Stimulated activated CD4-positive, alpha-beta T cell treated with anti-CD3 and anti-CD28 coated beads, TNF-alpha, amount 100 ng/mL, for 24 hours (primary cell): ENCODE data around the gene PPRC1.

Experiments
- DNase-seq, 3 experiments: peaks; one replicate each; pipeline ENCODE4 v3.0.0-alpha.2; 2020; ENCODE audit warnings: low read depth in 3 of 3

The PPRC1 gene, protein sequence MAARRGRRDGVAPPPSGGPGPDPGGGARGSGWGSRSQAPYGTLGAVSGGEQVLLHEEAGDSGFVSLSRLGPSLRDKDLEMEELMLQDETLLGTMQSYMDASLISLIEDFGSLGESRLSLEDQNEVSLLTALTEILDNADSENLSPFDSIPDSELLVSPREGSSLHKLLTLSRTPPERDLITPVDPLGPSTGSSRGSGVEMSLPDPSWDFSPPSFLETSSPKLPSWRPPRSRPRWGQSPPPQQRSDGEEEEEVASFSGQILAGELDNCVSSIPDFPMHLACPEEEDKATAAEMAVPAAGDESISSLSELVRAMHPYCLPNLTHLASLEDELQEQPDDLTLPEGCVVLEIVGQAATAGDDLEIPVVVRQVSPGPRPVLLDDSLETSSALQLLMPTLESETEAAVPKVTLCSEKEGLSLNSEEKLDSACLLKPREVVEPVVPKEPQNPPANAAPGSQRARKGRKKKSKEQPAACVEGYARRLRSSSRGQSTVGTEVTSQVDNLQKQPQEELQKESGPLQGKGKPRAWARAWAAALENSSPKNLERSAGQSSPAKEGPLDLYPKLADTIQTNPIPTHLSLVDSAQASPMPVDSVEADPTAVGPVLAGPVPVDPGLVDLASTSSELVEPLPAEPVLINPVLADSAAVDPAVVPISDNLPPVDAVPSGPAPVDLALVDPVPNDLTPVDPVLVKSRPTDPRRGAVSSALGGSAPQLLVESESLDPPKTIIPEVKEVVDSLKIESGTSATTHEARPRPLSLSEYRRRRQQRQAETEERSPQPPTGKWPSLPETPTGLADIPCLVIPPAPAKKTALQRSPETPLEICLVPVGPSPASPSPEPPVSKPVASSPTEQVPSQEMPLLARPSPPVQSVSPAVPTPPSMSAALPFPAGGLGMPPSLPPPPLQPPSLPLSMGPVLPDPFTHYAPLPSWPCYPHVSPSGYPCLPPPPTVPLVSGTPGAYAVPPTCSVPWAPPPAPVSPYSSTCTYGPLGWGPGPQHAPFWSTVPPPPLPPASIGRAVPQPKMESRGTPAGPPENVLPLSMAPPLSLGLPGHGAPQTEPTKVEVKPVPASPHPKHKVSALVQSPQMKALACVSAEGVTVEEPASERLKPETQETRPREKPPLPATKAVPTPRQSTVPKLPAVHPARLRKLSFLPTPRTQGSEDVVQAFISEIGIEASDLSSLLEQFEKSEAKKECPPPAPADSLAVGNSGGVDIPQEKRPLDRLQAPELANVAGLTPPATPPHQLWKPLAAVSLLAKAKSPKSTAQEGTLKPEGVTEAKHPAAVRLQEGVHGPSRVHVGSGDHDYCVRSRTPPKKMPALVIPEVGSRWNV (N-terminal part only)

DNA sequence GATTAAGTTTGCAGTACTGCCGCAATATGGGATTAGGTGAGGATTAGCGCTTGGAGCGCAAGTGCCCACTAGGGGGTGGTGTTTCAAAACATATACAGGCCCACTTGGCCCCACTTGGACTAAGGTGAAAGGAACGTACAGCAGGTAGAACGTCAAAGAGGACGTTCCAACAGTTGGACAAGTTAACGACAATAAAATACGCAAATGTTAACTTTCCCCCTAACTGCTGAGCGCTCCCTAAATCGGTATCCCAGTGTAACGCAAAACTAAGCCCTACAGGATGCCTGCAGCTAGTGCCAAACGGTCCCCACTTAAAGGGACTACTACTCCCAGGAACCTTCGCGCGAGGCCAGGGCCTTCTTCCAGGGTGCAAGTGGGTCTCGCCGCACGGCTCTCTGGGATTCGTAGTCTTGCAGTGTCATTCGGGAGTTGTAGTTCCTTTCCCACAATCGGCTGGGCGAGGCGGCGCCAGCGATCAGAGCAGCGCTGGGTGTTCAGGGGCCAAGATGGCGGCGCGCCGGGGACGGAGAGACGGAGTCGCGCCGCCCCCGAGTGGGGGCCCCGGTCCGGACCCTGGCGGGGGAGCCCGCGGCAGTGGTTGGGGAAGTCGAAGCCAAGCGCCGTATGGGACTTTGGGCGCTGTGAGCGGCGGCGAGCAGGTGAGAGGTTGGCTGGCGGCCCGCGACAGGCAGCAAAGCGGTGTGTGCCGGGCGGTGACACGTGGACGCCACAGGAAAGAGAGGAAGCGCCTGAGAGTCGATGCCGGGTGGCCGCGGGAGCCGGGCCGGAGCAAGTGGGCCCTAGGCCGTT is at the start of gene PPRC1:
PPRC1 (plus strand) TSS at position 478 of the 810 bp plus-strand sequence; CDS start at position 507, 29 bp downstream.
- DNase-seq: peak; percentile 95 to 98 (median 98)

DNA sequence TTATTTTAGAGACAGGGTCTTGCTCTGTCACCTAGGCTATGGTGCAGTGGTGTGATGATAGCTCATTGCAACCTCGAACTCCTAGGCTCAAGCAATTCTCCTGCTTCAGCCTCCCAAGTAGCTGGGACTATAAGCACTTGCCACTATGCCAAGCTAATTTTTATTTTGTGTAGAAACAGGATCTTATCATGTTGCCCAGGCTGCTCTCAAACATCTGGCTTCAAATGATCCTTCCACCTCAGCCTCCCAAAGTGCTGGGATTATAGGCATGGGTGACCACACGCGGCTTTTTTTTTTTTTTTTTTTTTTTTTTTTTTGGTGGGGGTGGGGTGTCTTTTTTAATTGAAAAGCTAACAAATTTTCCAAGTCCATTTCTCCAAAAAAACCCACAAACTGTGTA is 49.3 kb upstream of the PPRC1 start:
- DNase-seq: no peak

DNA sequence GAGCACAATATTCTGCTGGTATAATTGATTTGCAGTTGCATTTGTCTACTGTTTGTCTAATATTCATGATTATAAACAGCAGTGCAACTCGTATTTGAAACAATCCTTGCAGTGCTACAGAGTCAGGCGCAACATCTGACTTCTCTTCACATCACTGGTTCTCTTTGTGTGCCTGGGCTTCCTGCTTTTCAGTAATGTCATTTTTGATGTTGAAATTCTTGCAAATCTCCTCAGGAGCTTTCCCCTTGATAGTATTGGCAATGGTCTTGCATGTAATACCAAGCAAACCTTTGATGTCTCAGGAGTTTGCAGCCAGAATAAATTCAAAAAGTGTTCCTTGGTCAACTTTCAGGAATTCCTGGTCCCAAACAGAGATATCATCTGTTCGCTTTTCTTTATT is 47.5 kb upstream of the PPRC1 start:
- DNase-seq: no peak

DNA sequence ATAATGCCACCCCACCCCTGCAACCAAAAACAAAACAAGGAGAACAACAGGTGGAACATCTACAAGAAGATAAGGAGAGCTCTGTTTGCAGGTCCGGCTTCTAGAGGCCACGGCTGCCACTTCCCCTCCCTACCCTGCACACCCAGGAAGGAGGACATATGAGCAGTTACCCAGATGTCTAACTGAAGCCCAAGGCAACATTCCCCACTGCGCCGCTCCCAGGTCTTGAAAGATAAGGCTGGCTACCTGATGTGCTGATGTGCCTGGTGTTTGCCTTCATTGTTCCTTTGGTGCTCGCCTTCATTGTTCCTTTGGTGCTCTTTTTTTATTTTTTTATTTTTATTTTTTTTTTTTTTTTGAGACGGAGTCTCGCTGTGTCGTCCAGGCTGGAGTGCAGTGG is 46.6 kb upstream of the PPRC1 start:
- no peak for DNase-seq

DNA sequence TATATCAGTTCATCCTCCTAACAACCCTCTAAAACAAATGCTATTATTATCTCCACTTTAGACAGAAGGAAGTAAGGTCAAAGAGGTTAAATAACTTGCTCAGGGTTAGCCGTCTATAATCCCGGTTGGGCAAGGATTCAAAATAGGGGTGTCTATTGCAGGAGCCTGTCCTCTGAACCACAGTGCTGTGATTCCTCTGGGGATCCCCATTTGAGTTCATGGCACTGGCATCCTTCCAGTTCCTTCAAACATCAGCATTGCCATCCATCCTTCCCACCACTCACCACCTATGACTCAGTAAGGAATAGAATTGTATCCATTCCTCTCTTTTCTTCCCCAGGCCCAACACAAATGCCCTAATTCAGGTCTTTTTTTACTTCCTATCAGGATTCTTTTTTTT is 42.1 kb upstream of the PPRC1 start:
- no peak for DNase-seq

DNA sequence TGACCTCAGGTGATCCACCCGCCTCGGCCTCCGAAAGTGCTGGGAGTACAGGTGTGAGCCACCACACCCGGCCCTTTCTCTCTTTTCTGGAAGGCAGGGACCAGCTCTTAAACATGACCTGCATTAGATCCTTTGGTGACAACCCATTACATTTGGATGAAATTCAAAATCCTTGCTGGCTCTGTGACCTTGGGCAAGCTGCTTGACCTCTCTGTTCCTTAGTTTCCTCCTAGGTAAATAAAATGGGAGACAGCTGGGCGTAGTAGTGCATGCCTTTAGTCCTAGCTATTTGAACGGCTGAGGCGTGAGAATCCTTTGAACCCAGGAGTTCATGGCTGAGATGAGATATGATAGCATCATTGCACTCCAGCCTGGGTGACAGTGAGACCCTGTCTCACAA is 36.4 kb upstream of the PPRC1 start:
- DNase-seq: no peak

DNA sequence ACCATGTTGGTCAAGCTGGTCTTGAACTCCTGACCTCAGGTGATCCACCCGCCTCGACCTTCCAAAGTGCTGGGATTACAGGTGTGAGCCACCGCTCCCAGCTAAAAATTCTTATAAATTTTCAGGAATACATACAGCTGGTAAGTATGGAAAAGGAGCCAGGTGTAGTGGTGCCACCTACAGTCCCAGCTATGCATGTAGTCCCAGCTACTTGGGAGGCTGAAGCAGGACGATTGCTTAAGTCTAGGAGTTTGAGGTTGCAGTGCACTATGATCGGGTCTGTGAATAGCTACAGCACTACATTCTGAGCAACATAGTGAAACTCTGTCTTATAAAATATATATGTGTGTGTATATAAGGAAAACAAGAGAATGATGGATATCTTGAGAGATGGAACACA is 31.7 kb upstream of the PPRC1 start:
- DNase-seq: no peak

DNA sequence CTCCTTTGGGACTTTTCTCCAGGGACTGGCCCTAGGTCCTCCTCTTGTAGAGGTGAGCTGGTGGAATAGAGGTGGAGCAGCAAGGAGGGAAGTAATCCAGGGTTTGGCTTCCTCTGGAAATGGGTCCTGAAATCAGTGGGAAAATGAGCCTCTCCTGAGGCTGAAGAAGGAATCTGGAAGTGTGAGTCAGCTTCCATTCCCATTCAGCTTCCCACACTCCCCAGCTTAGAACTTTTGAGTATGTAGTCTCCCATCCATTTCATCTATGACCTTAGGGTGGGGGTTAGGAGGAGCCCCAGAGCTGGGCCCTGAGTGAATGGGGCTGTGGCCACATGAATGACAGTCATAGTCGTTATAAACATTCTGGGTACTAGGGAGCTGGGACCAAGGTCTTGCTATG is 30.4 kb upstream of the PPRC1 start:
- DNase-seq: no peak

DNA sequence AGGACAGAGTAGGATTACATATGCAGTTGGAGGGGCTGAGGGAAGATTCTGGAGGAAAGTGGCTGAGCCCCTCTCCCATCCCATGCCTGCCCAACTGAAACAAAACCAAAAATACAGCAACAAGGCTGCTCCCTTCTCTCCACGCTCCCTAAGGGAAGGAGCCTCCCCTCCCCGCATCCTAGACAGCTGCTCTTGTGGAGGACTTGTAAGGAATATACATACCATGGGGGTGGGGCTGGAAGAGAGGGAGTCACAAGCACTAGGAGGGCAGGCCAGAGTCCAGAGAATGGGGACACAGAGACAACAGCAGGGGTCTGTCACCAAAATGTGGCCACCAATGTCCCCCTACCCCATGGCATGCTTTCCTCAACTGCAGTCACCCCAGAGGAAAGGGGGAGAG is 25.8 kb upstream of the PPRC1 start:
- no peak for DNase-seq

DNA sequence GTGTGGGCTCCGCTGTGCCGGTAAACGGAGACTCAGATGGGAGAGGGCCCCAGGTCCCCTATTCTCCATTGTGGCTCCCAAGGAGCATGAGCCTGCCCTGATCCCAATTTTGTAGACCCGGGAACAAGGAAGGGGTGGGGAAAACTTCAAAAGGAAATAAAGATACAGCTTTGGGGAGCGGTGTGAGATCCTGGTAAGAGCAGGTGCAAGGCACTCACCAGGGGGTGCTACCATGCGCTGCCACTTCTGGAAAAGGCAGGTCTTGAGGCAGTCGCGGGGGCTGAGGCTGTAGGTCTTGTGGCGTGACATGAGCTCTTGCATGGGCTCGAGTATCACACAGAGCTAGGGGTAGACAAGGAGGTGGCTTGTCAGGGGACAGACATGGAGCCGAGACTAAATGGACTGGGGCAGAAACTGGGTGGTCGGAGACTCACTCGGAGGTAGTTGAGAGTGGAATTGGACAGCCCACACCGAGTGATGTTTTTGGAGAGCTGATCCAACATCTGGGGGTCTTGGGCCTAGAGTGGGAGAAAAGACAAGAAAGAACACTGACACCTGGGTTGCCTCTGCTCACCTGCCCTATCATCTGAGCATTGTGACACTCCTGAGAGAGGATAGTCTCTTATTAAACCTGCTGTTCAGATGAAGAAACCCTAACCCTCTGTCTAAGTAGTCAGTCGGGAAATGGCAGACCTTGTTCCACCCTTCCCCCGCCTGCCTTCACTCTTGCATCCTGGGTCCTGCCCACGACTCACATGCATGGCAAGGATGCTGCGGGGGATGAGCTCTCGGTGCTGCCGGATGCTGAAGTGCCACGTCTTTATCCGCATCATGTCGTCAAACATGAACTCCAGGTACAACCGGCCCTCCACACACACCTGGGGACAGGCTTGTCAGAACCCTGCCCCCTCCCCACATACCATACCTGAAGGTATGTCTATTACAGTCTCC is 23.4 kb upstream of the PPRC1 start:
- DNase-seq: no peak

DNA sequence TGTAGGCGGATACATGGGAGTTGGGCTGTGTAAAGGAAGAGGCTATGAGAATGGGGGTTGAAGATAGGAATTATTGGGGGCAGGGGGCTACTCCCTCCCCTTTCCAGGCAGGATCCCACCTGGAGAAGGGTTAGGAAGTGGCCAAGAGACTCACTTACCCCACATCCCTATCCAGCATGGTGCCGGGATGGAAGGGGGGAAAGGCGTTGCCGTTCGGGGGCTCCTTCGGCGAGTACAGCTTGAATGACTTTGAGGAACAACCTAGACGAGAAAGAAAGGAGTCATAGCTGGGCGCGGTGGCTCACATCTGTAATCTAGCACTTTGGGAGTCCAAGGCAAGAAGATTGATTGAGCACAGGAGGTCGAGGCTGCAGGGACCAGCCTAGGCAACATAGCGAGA is 21.6 kb upstream of the PPRC1 start:
- DNase-seq: no peak

DNA sequence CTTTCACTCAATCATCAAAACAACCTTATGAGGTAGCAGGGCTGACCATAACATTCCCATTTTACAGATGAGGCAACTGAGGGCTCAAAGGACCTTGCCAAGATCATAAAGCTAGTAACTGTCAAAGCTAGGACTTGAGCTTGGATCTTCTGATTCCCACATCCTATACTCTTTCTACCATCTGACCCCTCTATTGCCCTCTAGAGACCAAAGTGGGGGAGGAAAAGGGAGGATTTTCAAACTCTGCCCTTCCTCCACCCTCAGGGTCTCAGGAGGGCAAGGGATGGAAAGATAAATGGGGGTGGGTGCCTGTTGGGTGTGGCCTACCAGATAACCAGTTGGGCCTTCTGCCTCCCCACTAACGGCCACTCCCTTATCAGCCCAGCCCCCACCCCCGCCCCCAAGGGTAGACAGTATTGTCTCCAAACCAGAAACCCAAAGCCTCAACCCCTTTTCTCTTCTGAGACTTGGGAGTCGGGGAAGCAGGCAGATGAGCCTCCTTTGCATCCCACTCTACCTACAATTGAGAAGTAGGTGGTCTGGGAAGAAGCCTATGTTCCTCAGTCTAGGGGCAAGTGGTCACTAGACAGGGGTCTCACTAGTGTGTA is 20.5 kb upstream of the PPRC1 start:
- no peak for DNase-seq

DNA sequence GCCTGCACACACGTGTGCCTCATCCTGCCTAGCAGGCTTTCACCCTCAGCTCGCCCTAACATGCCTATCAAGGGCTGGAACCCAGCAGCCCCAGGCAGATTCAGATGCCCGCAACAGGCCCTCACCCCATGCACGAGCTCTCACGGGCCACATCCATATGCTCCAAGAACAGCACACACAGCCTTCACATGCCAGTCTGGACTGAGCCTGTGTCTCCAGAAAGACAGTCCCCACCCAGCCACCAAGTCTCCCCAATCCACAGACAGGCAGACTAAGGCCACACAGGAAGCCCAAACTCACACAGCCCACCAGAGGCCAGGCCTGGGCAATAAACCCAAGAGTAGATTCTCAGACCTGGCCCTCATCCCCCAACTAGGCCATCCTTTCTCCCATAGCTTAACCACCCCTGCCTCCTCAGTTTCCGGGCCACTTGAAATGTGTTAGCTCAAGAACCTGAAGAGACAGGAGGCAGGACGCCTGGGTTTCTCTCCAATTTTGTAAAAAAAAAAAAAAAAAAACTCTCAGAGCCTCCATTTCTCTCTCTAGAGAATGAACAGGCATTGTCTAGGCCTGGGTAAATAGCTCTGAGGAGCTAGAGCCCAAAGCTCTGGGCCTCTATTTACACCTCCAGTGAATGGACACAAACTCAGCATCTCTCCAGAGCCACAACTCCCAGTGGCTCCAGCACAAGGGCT is 19.4 kb upstream of the PPRC1 start:
- no peak for DNase-seq

DNA sequence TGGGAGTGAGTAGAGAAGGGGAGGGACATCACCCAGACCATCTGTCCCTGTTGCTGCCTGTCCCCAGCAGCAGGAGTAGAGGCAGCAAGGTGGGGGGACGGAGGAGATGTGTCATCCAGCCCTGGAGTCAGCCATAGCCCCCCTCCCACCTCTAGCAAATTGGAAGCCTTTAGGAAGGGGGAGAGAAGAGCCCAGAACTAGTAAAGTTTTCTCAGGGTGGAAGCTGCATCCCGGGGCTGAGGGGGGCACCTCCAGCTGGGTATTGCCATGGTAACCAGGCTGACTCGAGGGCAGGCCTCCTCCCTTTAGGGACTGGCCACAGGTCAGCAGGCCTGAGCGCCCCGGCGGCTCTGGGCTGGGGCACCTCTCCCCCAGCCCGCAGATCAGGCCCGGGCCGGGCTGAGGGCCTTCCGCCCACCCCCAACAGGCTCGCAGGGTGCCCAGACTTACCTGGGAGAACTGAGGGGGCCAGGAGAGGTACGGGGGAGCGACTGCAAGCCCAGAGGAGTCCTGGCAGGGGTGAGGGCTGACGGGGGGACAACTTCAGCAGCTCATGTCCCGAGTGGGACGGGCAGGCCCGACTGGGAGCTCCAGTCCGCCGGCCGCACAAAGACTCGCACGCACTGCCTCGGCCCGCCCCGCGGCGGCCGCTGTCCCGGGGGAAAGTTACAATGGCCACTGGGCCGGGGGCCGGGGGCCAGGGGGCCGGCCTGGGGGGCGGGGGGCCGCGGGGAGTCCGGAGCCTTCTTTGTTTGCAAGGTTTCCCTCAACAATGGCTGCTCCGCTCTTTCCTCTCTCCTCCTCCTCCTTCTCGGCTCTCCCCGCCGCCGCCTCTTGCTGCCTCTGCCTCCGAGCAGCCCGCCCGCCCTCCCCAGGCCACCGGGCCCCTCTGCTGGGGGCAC is 18.6 kb upstream of the PPRC1 start:
- DNase-seq: no peak

DNA sequence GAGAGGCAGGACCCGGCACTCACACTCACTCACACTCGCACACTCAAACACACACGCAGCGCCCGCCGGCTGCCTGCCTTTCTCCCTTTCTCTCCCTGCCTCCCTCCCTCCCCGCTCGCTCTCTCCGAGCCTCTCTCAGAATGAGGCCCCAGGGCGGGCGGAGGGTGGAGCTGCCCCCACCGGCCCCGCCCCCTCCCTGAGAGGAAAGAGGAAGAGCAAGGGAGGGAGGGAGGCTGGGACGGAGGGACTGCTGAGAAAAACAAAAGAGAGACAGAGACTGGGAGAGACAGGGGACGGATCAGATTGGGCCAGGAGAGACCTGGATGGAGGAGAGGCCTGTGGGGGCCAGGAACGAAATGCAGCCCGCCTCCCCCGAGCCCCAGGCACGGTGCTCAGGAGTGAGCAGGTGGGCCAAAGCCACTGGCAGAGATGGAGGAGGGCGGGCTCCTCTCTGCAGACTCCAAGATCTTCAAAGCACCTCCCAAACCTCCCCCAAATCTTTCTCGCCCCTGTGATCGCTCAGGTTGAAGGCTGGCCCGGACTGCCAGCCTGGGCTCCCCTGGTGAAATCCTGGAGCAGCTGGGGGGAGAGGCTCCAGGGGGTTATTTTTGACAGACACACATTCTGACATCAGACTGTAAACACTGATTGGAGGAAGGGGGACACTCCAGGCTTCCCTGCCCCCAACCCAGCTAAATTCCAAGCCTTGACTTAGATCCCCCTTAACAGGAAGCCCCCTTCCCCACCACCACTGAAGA is 17.8 kb upstream of the PPRC1 start:
- DNase-seq: peak; percentile 75 to 88 (median 85)

DNA sequence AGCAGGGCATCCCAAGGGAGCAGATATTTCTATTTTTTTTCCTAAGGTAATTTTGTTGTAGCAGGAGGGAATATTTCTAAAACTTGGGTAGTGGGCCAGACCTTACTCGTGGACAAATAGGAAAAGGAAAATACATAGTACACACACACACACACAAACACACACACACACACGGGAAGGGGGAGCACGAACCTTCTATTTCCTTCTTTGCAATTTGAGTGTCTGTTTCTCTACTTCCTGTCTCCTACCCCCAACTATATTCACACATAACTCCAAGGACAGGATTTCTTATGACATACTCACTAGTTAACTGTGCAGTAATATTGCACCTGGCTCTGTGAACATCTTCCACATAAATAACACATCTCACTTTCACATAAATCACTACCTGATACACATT is 17.1 kb upstream of the PPRC1 start:
- no peak for DNase-seq

DNA sequence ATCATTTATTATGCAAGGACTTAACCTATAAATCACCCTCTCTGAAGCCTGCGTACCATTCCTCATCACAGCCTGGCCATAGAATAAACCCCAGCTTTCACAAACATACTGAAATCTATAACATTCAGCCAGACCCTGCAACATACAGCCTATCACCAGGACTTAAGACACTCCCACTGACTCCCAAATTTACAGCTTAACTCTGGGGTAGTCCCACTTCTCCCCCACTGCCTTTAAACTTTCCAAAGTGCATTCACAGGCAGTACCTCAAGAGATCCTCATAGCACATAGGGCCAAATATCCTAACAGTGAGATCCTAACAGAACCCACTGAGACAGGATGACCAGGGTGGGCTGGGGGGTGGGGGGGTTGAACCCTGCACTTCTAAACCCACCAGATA is 16.2 kb upstream of the PPRC1 start:
- DNase-seq: no peak
